Measurements from ENCODE around the gene JMJD1C.

Gene JMJD1C

GRCh38 chr10:63169624-63170023 lies 296.2 kb downstream of the JMJD1C start:
- no peak overlapping the region for H3K4me3 ChIP-seq (ENCODE audit: low read depth, low read length)
- no peaks in the 10 kb centered on the region for H3K36me3 ChIP-seq (ENCODE audit: control insufficient read depth, insufficient read depth, low read length)
- no peak overlapping the region for H3K4me2 ChIP-seq (ENCODE audit: low read length)
- no peaks in the 10 kb centered on the region for H3K9me3 ChIP-seq (ENCODE audit: control insufficient read depth, low read length)
- no peaks in the 10 kb centered on the region for H3K4me1 ChIP-seq
- H3K27me3 ChIP-seq (ENCODE audit: control insufficient read depth, insufficient read depth, low read length) = no peaks in the 10 kb centered on the region
- TF ChIP-seq CTCF (IDR thresholded peaks at IDR 0.05) = no peak
- H3K27ac ChIP-seq = no peak overlapping the region
- no peak overlapping the region for H3K9ac ChIP-seq
- no peak overlapping the region for H2AFZ ChIP-seq
- no peaks in the 10 kb centered on the region for H3K79me2 ChIP-seq

- TF ChIP-seq CTCF (IDR thresholded peaks at IDR 0.05) = no peak
- Histone ChIP-seq H3K4me3 (ENCODE audit: low read depth, low read length) (no peak overlapping the region), H3K36me3 (ENCODE audit: control insufficient read depth, insufficient read depth, low read length) (no peaks in the 10 kb centered on the region)
Measured at GRCh38 chr10:63168821-63169462, 296.8 kb downstream of the JMJD1C start.

GRCh38 chr10:63166742-63167258 lies 299.0 kb downstream of the JMJD1C start:
- Histone ChIP-seq H3K27ac (no peak overlapping the region), H3K4me2 (ENCODE audit: low read length) (no peak overlapping the region), H2AFZ (no peak overlapping the region), H3K4me1 (no peaks in the 10 kb centered on the region), H3K9ac (no peak overlapping the region), H3K27me3 (ENCODE audit: control insufficient read depth, insufficient read depth, low read length) (no peaks in the 10 kb centered on the region), H3K9me3 (ENCODE audit: control insufficient read depth, low read length) (no peaks in the 10 kb centered on the region), H3K79me2 (no peaks in the 10 kb centered on the region), H3K36me3 (ENCODE audit: control insufficient read depth, insufficient read depth, low read length) (no peaks in the 10 kb centered on the region), H3K4me3 (ENCODE audit: low read depth, low read length) (no peak overlapping the region)
- peak; percentile 75 for TF ChIP-seq CTCF (IDR thresholded peaks at IDR 0.05)

More at GRCh38 chr10:63168821-63169462, 296.8 kb downstream of the JMJD1C start:
- Histone ChIP-seq H3K4me2 (ENCODE audit: low read length) (no peak overlapping the region), H3K9me3 (ENCODE audit: control insufficient read depth, low read length) (no peaks in the 10 kb centered on the region), H2AFZ (no peak overlapping the region), H3K79me2 (no peaks in the 10 kb centered on the region), H3K4me1 (no peaks in the 10 kb centered on the region), H3K27me3 (ENCODE audit: control insufficient read depth, insufficient read depth, low read length) (no peaks in the 10 kb centered on the region), H3K27ac (peak overlapping the region; percentile 17), H3K9ac (no peak overlapping the region)

GRCh38 chr10:63165249-63165648 lies 300.5 kb downstream of the JMJD1C start:
- Histone ChIP-seq H2AFZ (no peak overlapping the region), H3K27ac (no peak overlapping the region), H3K79me2 (no peaks in the 10 kb centered on the region), H3K4me3 (ENCODE audit: low read depth, low read length) (no peak overlapping the region), H3K9me3 (ENCODE audit: control insufficient read depth, low read length) (no peaks in the 10 kb centered on the region), H3K36me3 (ENCODE audit: control insufficient read depth, insufficient read depth, low read length) (no peaks in the 10 kb centered on the region), H3K9ac (no peak overlapping the region), H3K4me2 (ENCODE audit: low read length) (no peak overlapping the region), H3K27me3 (ENCODE audit: control insufficient read depth, insufficient read depth, low read length) (no peaks in the 10 kb centered on the region), H3K4me1 (no peaks in the 10 kb centered on the region)
- no peak for TF ChIP-seq CTCF (IDR thresholded peaks at IDR 0.05)

- H3K4me3 ChIP-seq (ENCODE audit: low read depth, low read length) = no peak overlapping the region
- no peaks in the 10 kb centered on the region for H3K9me3 ChIP-seq (ENCODE audit: control insufficient read depth, low read length)
- H3K79me2 ChIP-seq = no peaks in the 10 kb centered on the region
- no peak overlapping the region for H3K9ac ChIP-seq
- TF ChIP-seq CTCF (IDR thresholded peaks at IDR 0.05) = no peak
- H3K4me2 ChIP-seq (ENCODE audit: low read length) = no peak overlapping the region
- H3K4me1 ChIP-seq = no peaks in the 10 kb centered on the region
- H3K27ac ChIP-seq = no peak overlapping the region
- H2AFZ ChIP-seq = no peak overlapping the region
- no peaks in the 10 kb centered on the region for H3K27me3 ChIP-seq (ENCODE audit: control insufficient read depth, insufficient read depth, low read length)
- H3K36me3 ChIP-seq (ENCODE audit: control insufficient read depth, insufficient read depth, low read length) = no peaks in the 10 kb centered on the region
Measured at GRCh38 chr10:63164166-63164623, 301.6 kb downstream of the JMJD1C start.
